Adipocyte (in vitro differentiated cells): ENCODE results near the gene LIF.

Experiments used
- DNase-seq: peaks from one replicate; pipeline ENCODE4 v3.0.0-alpha.2; 2015; ENCODE audit warnings: low read depth
- H3K27me3 ChIP-seq: replicated peaks from 2 replicates; pipeline ENCODE4 v1.7.0; 2013; ENCODE audit warnings: mild to moderate bottlenecking, low read length, moderate library complexity; ENCODE audit not compliant: control insufficient read depth, insufficient read depth
- H3K36me3 ChIP-seq: 2 replicates; pipeline ENCODE4 v1.7.0; 2013; ENCODE audit warnings: low read length, mild to moderate bottlenecking, moderate library complexity; ENCODE audit not compliant: control insufficient read depth, insufficient read depth, severe bottlenecking
- H3K4me1 ChIP-seq: 2 replicates; pipeline ENCODE4 v1.7.0; 2013; ENCODE audit warnings: mild to moderate bottlenecking, low read length, moderate library complexity; ENCODE audit not compliant: control insufficient read depth, insufficient read depth
- H3K4me3 ChIP-seq: 2 replicates; pipeline ENCODE4 v1.7.0; 2013; ENCODE audit warnings: mild to moderate bottlenecking, low read length, moderate library complexity
- H3K9ac ChIP-seq: 2 replicates; pipeline ENCODE4 v1.7.0; 2013; ENCODE audit warnings: mild to moderate bottlenecking, low read length, moderate library complexity
- H3K9me3 ChIP-seq: 2 replicates; pipeline ENCODE4 v1.7.0; 2013; ENCODE audit warnings: mild to moderate bottlenecking, low read length, moderate library complexity; ENCODE audit not compliant: control insufficient read depth

LIF gene

GRCh38 chr22:30282616-30283046 is 36.1 kb upstream of the LIF start:
- Histone ChIP-seq H3K27me3 (no peaks in the 10 kb centered on the region), H3K36me3 (peaks cover 11% of the 10 kb centered on the region), H3K4me1 (peaks cover 27% of the 10 kb centered on the region), H3K9ac (no peak overlapping the region), H3K4me3 (no peak overlapping the region), H3K9me3 (no peaks in the 10 kb centered on the region)
- DNase-seq, result no peak

GRCh38 chr22:30280505-30280904 is 33.9 kb upstream of the LIF start:
- Histone ChIP-seq H3K9me3 (no peaks in the 10 kb centered on the region), H3K27me3 (no peaks in the 10 kb centered on the region), H3K4me3 (no peak overlapping the region), H3K36me3 (peaks cover 8% of the 10 kb centered on the region), H3K4me1 (peaks cover 32% of the 10 kb centered on the region), H3K9ac (no peak overlapping the region)
- DNase-seq, result no peak

DNA sequence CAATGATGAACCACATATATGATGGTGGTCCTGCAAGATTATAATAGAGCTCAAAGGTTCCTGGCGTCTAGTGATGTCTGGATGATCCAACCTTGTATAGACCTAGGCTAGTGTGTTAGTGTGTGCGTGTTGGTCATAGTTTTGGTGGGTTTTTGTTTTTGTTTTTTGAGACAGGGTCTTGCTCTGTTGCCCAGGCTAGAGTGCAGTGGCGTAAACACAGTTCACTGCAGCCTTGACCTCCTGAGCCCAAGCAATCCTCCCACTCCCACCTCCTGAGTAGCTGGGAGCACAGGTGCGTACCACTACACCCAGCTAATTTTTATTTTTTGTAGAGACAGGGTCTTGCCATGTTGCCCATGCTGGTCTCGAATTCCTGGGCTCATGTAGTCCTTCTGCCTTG is 33.4 kb upstream of the LIF start:
- no peak overlapping the region for H3K9ac ChIP-seq
- H3K27me3 ChIP-seq, result no peaks in the 10 kb centered on the region
- no peak for DNase-seq
- H3K9me3 ChIP-seq, result no peaks in the 10 kb centered on the region
- H3K36me3 ChIP-seq, result peaks cover 3% of the 10 kb centered on the region
- H3K4me3 ChIP-seq, result no peak overlapping the region
- peaks cover 32% of the 10 kb centered on the region for H3K4me1 ChIP-seq

- Histone ChIP-seq H3K9me3 (no peaks in the 10 kb centered on the region), H3K4me1 (peaks cover 32% of the 10 kb centered on the region), H3K9ac (no peak overlapping the region), H3K4me3 (no peak overlapping the region), H3K36me3 (no peaks in the 10 kb centered on the region), H3K27me3 (no peaks in the 10 kb centered on the region)
- DNase-seq, result no peak
Observed at GRCh38 chr22:30279046-30279788, 32.7 kb upstream of the LIF start.

- H3K36me3 ChIP-seq, result no peaks in the 10 kb centered on the region
- peaks cover 32% of the 10 kb centered on the region for H3K4me1 ChIP-seq
- peak overlapping the region; percentile 61 for H3K9ac ChIP-seq
- no peak overlapping the region for H3K4me3 ChIP-seq
- no peaks in the 10 kb centered on the region for H3K9me3 ChIP-seq
- DNase-seq, result peak; percentile 17
- H3K27me3 ChIP-seq, result no peaks in the 10 kb centered on the region
Observed at GRCh38 chr22:30277547-30278344, 31.2 kb upstream of the LIF start.

- Histone ChIP-seq H3K36me3 (no peaks in the 10 kb centered on the region), H3K27me3 (peaks cover 3% of the 10 kb centered on the region), H3K4me3 (no peak overlapping the region), H3K9me3 (no peaks in the 10 kb centered on the region), H3K9ac (no peak overlapping the region), H3K4me1 (peaks cover 32% of the 10 kb centered on the region)
- DNase-seq, result no peak
Observed at GRCh38 chr22:30276039-30276438, 29.5 kb upstream of the LIF start.

- H3K9me3 ChIP-seq, result no peaks in the 10 kb centered on the region
- peaks cover 4% of the 10 kb centered on the region for H3K27me3 ChIP-seq
- H3K4me3 ChIP-seq, result no peak overlapping the region
- DNase-seq, result no peak
- H3K9ac ChIP-seq, result no peak overlapping the region
- no peaks in the 10 kb centered on the region for H3K36me3 ChIP-seq
- H3K4me1 ChIP-seq, result peaks cover 32% of the 10 kb centered on the region
Observed at GRCh38 chr22:30275625-30276024, 29.1 kb upstream of the LIF start.

GRCh38 chr22:30274437-30274812 is 27.9 kb upstream of the LIF start:
- peaks cover 25% of the 10 kb centered on the region for H3K4me1 ChIP-seq
- H3K9ac ChIP-seq, result no peak overlapping the region
- H3K27me3 ChIP-seq, result peaks cover 4% of the 10 kb centered on the region
- H3K9me3 ChIP-seq, result no peaks in the 10 kb centered on the region
- H3K4me3 ChIP-seq, result no peak overlapping the region
- no peak for DNase-seq
- no peaks in the 10 kb centered on the region for H3K36me3 ChIP-seq

DNA sequence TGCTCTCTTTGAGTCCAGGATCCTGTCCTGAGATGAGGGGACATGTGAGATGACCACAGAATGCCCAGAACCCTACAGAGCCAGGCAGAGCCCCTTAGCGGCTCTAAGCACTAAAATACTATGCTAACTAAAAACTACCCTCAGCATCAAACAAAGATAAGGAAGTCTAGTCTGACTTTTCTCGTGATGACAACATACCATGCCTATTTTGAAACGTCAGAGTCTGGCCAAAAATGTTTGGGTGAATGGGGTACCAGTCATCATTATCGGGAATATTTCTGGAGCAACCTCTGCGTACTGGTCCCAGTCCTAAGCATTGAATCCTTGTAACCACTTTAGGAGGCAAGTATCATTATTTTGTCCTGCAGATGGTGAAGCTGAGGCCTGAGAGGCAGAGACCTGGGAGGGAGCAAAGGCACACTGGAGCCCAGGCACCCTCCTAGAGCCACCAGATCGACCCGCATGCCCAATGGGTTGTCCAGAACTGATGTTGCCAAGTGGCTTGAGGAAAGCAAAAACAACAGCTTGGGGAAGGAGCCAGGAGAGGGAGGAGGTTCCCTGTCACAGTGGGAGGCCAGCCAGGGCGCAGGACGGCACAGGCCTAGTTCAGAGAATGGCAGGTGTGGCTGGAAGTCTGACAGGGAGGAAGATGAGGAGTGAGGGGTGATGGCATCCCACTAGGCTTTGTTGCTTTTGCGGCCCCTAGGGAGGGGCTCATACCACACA is 27.3 kb upstream of the LIF start:
- Histone ChIP-seq H3K4me3 (no peak overlapping the region), H3K4me1 (peaks cover 20% of the 10 kb centered on the region), H3K27me3 (peaks cover 4% of the 10 kb centered on the region), H3K9ac (no peak overlapping the region), H3K36me3 (no peaks in the 10 kb centered on the region), H3K9me3 (no peaks in the 10 kb centered on the region)
- no peak for DNase-seq

DNA sequence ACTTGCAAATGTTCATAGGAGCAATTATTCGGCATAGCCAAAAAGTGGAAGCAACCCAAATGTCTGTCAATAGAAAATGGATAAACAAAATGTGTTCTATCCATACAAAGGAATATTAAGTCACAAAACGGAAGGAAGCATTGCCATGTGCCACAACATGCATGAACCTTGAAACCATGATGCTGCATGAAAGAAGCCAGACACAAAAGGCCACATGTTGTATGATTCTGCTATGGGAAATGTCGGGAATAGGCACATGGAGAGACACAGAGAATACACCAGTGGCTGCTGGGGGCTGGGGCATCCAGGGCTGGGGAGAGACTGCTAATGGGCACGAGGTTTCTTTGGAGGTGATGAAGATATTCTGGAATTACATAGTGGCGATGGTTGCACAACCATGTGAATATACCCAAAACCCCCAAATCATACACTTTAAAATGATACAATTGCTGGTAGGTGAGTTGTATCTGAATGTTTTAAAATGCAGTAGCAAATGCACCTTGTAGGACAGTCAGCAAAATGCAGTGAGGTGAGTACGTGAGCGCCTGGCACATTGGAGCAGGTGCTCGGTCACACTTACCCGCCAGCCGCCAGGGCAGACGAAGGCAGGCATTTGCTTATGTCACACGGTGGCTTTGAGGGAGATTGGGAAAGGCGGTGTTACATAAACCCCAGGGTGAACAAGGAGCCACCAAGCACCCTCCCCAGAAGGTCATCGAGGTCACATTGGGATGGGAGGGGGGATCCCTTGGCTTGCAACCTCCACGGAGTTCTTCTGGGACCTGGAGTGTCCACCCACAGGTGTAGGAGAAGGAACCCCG is 26.4 kb upstream of the LIF start:
- DNase-seq, result no peak
- Histone ChIP-seq H3K9me3 (no peaks in the 10 kb centered on the region), H3K9ac (no peak overlapping the region), H3K4me1 (peaks cover 13% of the 10 kb centered on the region), H3K4me3 (no peak overlapping the region), H3K36me3 (no peaks in the 10 kb centered on the region), H3K27me3 (peaks cover 4% of the 10 kb centered on the region)
